A549 (cell line): ENCODE data around the gene ARHGEF28. TPM values are rescaled to one million over a fixed set of nuclear protein-coding genes. Genes with fewer than 3 reads are reported as not detected.

Experiments used
- ATAC-seq, 2 experiments: fragments of 200-7000 bp in 1 of 2; fragments of >200 bp in 1 of 2; cut with Nextera tagmentation in 1 of 2; cut with Tn5 transposase in 1 of 2; 3 replicates each; pipeline versions ENCODE4 v1.8.0 to v1.9.1; 2018 to 2020; ENCODE audit warnings: mild to moderate bottlenecking in 1 of 2, moderate library complexity in 1 of 2
- CTCF ChIA-PET: fragments of 300-600 bp; sonication (Branson Sonifier 250); formaldehyde crosslinking; extraction: SDS; loops from one replicate; lab custom pipeline; 2021; ENCODE audit warnings: antibody characterized with exemption, inconsistent platforms; lab: Yijun Ruan, JAX
- POLR2A ChIA-PET: fragments of 350-600 bp; formaldehyde crosslinking; extraction: SDS; loops from one replicate; lab custom pipeline; 2021; ENCODE audit warnings: antibody characterized with exemption, inconsistent platforms; lab: Yijun Ruan, JAX
- DNase-seq, 2 experiments: peaks; one replicate each; pipeline versions ENCODE4 v3.0.0 to v3.0.0-alpha.2; 2011 to 2016; ENCODE audit warnings: low read depth in 1 of 2, low spot score in 1 of 2
- FAIRE-seq: peaks from 2 replicates; lab custom pipeline; 2011; peaks lifted over from hg19 to GRCh38; lab: Jason Lieb, UNC
- H3K27ac ChIP-seq, 2 experiments: fragments of >200 bp; sonication (Bioruptor Twin); formaldehyde crosslinking; 3 replicates each; pipeline ENCODE4 v1.5.1; 2016 to 2017
- H3K4me1 ChIP-seq: fragments of >200 bp; sonication (Bioruptor Twin); formaldehyde crosslinking; 3 replicates; pipeline ENCODE4 v1.6.1; 2016
- H3K4me2 ChIP-seq: fragments of >200 bp; sonication (Bioruptor Twin); formaldehyde crosslinking; 3 replicates; pipeline ENCODE4 v1.6.1; 2016
- H3K4me3 ChIP-seq: fragments of >200 bp; sonication (Bioruptor Twin); formaldehyde crosslinking; 3 replicates; pipeline ENCODE4 v1.5.1; 2016
- H3K9me3 ChIP-seq: fragments of >200 bp; sonication (Bioruptor Twin); formaldehyde crosslinking; 3 replicates; pipeline ENCODE4 v1.6.1; 2016
- CBX8 ChIP-seq: fragments of 200-600 bp; sonication (generic); IDR thresholded peaks from 2 replicates; pipeline ENCODE4 v1.6.1; 2016
- ESRRA ChIP-seq: fragments of 150-350 bp; IDR thresholded peaks from 2 replicates; pipeline ENCODE4 v1.6.1; 2014; ENCODE audit warnings: mild to moderate bottlenecking, low read length, borderline replicate concordance
- HDAC2 ChIP-seq: fragments of 200-600 bp; sonication (generic); IDR thresholded peaks from 2 replicates; pipeline ENCODE4 v1.6.1; 2016
- HEYL ChIP-seq: fragments of 250-450 bp; sonication (Bioruptor Pico); IDR thresholded peaks from 2 replicates; pipeline ENCODE4 v1.8.0; 2021; ENCODE audit warnings: mild to moderate bottlenecking, moderate library complexity
- JUN ChIP-seq, 2 experiments: fragments of >200 bp; sonication (Bioruptor Twin); formaldehyde crosslinking; IDR thresholded peaks; 2 replicates in 1 of 2; 3 replicates in 1 of 2; pipeline ENCODE4 v1.6.1; 2016 to 2017
- JUNB ChIP-seq: fragments of >200 bp; sonication (Bioruptor Twin); formaldehyde crosslinking; IDR thresholded peaks from 2 replicates; pipeline ENCODE4 v1.6.1; 2016
- MAFK ChIP-seq: fragments of 450-650 bp; IDR thresholded peaks from 2 replicates; pipeline ENCODE4 v1.6.1; 2014; ENCODE audit not compliant: partially characterized antibody
- MAZ ChIP-seq: fragments of 150-350 bp; IDR thresholded peaks from 2 replicates; pipeline ENCODE4 v1.6.1; 2014; ENCODE audit warnings: antibody characterized with exemption, low read depth, low read length, borderline replicate concordance
- MYC ChIP-seq: IDR thresholded peaks from 2 replicates; pipeline ENCODE4 v1.6.1; 2012; ENCODE audit warnings: mild to moderate bottlenecking, inconsistent platforms, low read length, improper control_type of control experiment, borderline replicate concordance
- NPAS2 ChIP-seq: fragments of 250-450 bp; sonication (Bioruptor Pico); IDR thresholded peaks from 2 replicates; pipeline ENCODE4 v1.8.0; 2022; ENCODE audit warnings: mild to moderate bottlenecking, moderate library complexity, borderline replicate concordance
- NR3C1 ChIP-seq: fragments of >200 bp; sonication (Bioruptor Twin); formaldehyde crosslinking; IDR thresholded peaks from 3 replicates; pipeline ENCODE4 v1.6.1; 2017
- RARB ChIP-seq: fragments of 250-450 bp; sonication (Bioruptor Pico); IDR thresholded peaks from 2 replicates; pipeline ENCODE4 v1.8.0; 2021; ENCODE audit warnings: mild to moderate bottlenecking, moderate library complexity
- TFCP2L1 ChIP-seq: fragments of 250-450 bp; sonication (Bioruptor Pico); IDR thresholded peaks from 2 replicates; pipeline ENCODE4 v1.5.0; 2021; ENCODE audit warnings: mild to moderate bottlenecking
- ZC3H11A ChIP-seq: fragments of 450-650 bp; IDR thresholded peaks from 2 replicates; pipeline ENCODE4 v1.6.1; 2014; ENCODE audit warnings: antibody characterized with exemption, mild to moderate bottlenecking
- ZSCAN20 ChIP-seq: fragments of 250-450 bp; sonication (Bioruptor Pico); IDR thresholded peaks from 2 replicates; pipeline ENCODE4 v1.8.0; 2022; ENCODE audit warnings: mild to moderate bottlenecking, moderate library complexity
- WGBS: methylation state at CpG from one replicate; pipeline ENCODE4 v1.1.6; 2017; ENCODE audit errors: missing lambda C conversion rate; 5-methylcytosine and 5-hydroxymethylcytosine counted together
- polyA plus RNA-seq, 4 experiments: library from polyadenylated mRNA; depleted of rRNA in 3 of 4; stranded (reverse); fragments of >200 nt; fragmentation: RNase III in 1 of 4; extraction: RNeasy Plus Mini Kit Qiagen cat#74134 plus additional on column Dnase treatment in 1 of 4; gene quantifications; 2 replicates in 3 of 4; 3 replicates in 1 of 4; pipeline ENCODE4 v1.2.3, GENCODE V29; 2011 to 2017
- TF ChIP-seq, protein P1 (sequence below): fragments of >200 bp; sonication (Bioruptor Twin); formaldehyde crosslinking; IDR thresholded peaks from 3 replicates; pipeline ENCODE4 v1.6.1; 2016
- TF ChIP-seq, protein P2 (sequence below): fragments of 200-600 bp; sonication (generic); IDR thresholded peaks from 2 replicates; pipeline ENCODE4 v1.6.1; 2016; ENCODE audit warnings: antibody characterized with exemption, mild to moderate bottlenecking, moderate library complexity

ARHGEF28 gene
- polyA plus RNA-seq, 2 of the 4 experiments (the other 2 are of a cell fraction), result 17.0 to 22.3 TPM

DNA sequence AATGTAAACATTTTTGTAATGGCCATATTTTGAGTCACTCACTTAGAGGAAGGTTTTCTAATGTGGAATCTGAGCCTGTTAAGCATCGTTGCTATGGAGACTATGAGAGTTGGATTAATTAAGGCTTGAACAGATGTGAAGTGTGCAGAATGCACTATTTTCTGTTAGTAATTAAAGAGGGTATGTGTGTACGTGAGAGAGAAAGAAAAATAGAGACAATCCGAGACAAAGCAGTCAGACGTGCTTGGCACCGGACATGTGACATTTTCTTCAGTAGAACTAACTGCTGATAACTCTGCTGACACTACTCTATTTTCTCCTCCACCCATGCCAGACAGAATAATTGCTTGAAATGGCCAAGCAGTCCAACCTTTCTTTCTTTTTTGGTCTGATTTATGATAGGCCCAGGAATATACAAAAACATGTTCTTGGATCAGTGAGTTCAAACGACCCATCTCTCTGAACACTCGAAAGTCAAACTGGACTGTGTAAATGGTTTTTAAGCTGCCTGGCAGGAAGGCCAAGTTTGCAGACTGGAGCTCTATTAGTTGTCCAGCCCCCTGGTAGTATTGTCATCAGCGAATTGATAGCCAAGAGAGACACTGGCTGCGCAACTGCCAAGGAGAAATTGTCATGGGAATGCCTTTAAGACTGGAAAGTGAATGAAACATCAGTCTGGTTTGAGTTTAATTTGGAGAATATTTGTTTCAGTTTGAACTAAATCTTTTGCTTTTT is 322.1 kb downstream of the ARHGEF28 start:
- WGBS, result 81% methylated on average over 9 of the region's 9 CpGs
- ChIA-PET CTCF (interaction anchor here (1.2 kb wide), 1 partner anchor 11 kb away, joined by 4 read pairs; no protein-coding TSS in a partner anchor), POLR2A (no interaction called here)
- Histone ChIP-seq H3K4me3 (no peak overlapping the region), H3K4me2 (no peak overlapping the region), H3K27ac (no peak overlapping the region), H3K4me1 (no peaks in the 10 kb centered on the region), H3K9me3 (peaks cover 8% of the 10 kb centered on the region; the same call in 1 of the 3 replicates)
- no peak for DNase-seq
- FAIRE-seq, result no peak
- TF ChIP-seq TFCP2L1 (no peak), MAFK (no peak), JUN (IDR thresholded peaks at IDR 0.05) (no peak), ZC3H11A (no peak), MYC (no peak), JUNB (no peak), NR3C1 (no peak), MAZ (no peak), HEYL (CRISPR knock-in tag) (no peak), CBX8 (no peak)
- TF ChIP-seq, protein P1, sequence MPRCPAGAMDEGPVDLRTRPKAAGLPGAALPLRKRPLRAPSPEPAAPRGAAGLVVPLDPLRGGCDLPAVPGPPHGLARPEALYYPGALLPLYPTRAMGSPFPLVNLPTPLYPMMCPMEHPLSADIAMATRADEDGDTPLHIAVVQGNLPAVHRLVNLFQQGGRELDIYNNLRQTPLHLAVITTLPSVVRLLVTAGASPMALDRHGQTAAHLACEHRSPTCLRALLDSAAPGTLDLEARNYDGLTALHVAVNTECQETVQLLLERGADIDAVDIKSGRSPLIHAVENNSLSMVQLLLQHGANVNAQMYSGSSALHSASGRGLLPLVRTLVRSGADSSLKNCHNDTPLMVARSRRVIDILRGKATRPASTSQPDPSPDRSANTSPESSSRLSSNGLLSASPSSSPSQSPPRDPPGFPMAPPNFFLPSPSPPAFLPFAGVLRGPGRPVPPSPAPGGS, result no peak
- no peak for ATAC-seq

DNA sequence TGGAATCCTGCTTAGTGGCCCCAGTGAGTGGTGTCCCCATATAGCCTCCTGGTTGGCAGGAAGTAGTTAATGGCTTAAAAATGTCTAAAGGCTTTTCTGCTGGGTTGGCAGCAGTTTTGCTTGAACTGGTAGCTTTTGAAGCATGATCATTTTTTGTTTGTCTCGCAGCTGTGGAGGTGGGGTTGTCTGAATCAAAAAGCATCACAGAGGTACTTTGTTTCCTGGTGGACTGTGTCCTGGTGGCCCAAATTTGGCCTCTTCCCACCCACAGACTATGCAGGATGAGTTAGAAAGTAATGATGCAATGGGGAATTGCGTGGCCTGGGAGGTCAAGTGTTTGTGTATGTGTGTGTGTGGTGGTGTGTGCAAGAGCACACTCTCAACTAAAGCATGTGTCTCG is 322.7 kb downstream of the ARHGEF28 start:
- Histone ChIP-seq H3K27ac (no peak overlapping the region), H3K4me2 (no peak overlapping the region), H3K9me3 (0 out of 3 replicates have a peak, but pooled peaks cover 6% of the 10 kb centered on the region), H3K4me3 (no peak overlapping the region), H3K4me1 (no peaks in the 10 kb centered on the region)
- TF ChIP-seq NPAS2 (no peak), ESRRA (no peak)
- POLR2A ChIA-PET, result no interaction called here
- FAIRE-seq, result no peak
- ATAC-seq, result no peak
- 64% methylated on average over 3 of the region's 3 CpGs for WGBS
- no peak for DNase-seq
- CTCF ChIA-PET, result no interaction called here

DNA sequence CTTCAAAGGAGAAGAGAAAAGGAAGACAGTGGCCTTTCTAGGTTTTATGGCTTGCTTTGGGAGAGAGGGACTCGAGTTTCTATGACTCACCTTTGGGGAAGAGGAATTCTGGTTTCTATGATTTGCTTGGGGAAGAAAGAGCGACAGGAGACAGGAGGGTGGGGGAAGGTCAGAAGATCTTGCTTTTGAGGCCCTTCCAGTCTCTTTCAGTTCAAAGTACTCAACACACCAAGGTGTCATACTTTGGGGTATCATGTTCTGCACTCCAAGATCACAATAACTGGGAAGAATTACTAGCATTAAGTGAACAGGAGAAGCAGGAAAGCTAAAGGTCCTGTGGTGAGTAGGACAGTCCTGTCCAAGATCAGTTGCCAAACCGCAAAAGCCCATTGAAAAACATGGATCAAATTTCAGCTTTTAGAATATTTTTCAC is 324.5 kb downstream of the ARHGEF28 start:
- POLR2A ChIA-PET, result no interaction called here
- Histone ChIP-seq H3K4me1 (no peaks in the 10 kb centered on the region), H3K27ac (no peak overlapping the region), H3K4me3 (no peak overlapping the region), H3K4me2 (no peak overlapping the region), H3K9me3 (no peaks in the 10 kb centered on the region)
- no peak for FAIRE-seq
- CTCF ChIA-PET, result interaction anchor here (1.2 to 1.7 kb wide), 3 partner anchors 15 to 690 kb away, joined by 3 to 6 read pairs (median 4); partner anchors contain the start of gene ENC1
- no peak for ATAC-seq
- TF ChIP-seq, protein P2, sequence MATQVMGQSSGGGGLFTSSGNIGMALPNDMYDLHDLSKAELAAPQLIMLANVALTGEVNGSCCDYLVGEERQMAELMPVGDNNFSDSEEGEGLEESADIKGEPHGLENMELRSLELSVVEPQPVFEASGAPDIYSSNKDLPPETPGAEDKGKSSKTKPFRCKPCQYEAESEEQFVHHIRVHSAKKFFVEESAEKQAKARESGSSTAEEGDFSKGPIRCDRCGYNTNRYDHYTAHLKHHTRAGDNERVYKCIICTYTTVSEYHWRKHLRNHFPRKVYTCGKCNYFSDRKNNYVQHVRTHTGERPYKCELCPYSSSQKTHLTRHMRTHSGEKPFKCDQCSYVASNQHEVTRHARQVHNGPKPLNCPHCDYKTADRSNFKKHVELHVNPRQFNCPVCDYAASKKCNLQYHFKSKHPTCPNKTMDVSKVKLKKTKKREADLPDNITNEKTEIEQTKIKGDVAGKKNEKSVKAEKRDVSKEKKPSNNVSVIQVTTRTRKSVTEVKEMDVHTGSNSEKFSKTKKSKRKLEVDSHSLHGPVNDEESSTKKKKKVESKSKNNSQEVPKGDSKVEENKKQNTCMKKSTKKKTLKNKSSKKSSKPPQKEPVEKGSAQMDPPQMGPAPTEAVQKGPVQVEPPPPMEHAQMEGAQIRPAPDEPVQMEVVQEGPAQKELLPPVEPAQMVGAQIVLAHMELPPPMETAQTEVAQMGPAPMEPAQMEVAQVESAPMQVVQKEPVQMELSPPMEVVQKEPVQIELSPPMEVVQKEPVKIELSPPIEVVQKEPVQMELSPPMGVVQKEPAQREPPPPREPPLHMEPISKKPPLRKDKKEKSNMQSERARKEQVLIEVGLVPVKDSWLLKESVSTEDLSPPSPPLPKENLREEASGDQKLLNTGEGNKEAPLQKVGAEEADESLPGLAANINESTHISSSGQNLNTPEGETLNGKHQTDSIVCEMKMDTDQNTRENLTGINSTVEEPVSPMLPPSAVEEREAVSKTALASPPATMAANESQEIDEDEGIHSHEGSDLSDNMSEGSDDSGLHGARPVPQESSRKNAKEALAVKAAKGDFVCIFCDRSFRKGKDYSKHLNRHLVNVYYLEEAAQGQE, result no peak
- TF ChIP-seq HDAC2 (no peak), RARB (CRISPR knock-in tag) (no peak), ZSCAN20 (CRISPR knock-in tag) (no peak)
- DNase-seq, result no peak
- WGBS, result 51% methylated on average over 3 of the region's 3 CpGs
